HepG2 (cell line): Measurements from ENCODE around the gene CDK7. TPM values are rescaled to one million over a fixed set of nuclear protein-coding genes. Genes with fewer than 3 reads are reported as not detected.

Experiments used
- CAMTA2 ChIP-seq: sonication (generic); formaldehyde crosslinking; IDR thresholded peaks from 2 replicates; pipeline ENCODE4 v1.4.0; 2020; ENCODE audit warnings: mild to moderate bottlenecking, missing genetic modification reagents, borderline replicate concordance
- HDAC2 ChIP-seq: sonication (generic); formaldehyde crosslinking; IDR thresholded peaks from 2 replicates; pipeline ENCODE4 v1.4.0; 2020; ENCODE audit warnings: missing genetic modification reagents
- HOXD1 ChIP-seq: sonication (generic); formaldehyde crosslinking; IDR thresholded peaks from 2 replicates; pipeline ENCODE4 v1.5.0; 2020; ENCODE audit warnings: missing genetic modification reagents
- KAT2B ChIP-seq: fragments of 150-350 bp; IDR thresholded peaks from 2 replicates; pipeline ENCODE4 v1.6.1; 2014; ENCODE audit warnings: low read depth, low read length, borderline replicate concordance
- KLF9 ChIP-seq: IDR thresholded peaks from 2 replicates; pipeline ENCODE4 v1.6.1; 2016; ENCODE audit warnings: low read depth
- MAFK ChIP-seq, 2 experiments: IDR thresholded peaks in 1 of 2; conservative IDR thresholded peaks in 1 of 2; 2 replicates each; pipeline ENCODE4 v1.6.1; 2011; ENCODE audit warnings: improper control_type of control experiment in 2 of 2, low read length in 2 of 2
- MIXL1 ChIP-seq: IDR thresholded peaks from 2 replicates; pipeline ENCODE4 v1.6.1; 2016
- MXD4 ChIP-seq: IDR thresholded peaks from 2 replicates; pipeline ENCODE4 v1.6.1; 2016; ENCODE audit warnings: mild to moderate bottlenecking, missing biosample characterization, missing genetic modification reagents
- PCBP1 ChIP-seq: fragments of 200-400 bp; formaldehyde crosslinking; IDR thresholded peaks from 2 replicates; pipeline ENCODE4 v1.6.1; 2017; ENCODE audit warnings: mild to moderate bottlenecking, low read depth, low read length, borderline replicate concordance
- RAD51 ChIP-seq: fragments of 450-650 bp; IDR thresholded peaks from 2 replicates; pipeline ENCODE4 v1.6.1; 2016; ENCODE audit warnings: borderline replicate concordance
- SP4 ChIP-seq: sonication (generic); formaldehyde crosslinking; IDR thresholded peaks from 2 replicates; pipeline ENCODE4 v1.8.1; 2023; ENCODE audit warnings: mild to moderate bottlenecking, missing genetic modification reagents
- TARDBP ChIP-seq: sonication (generic); formaldehyde crosslinking; IDR thresholded peaks from 2 replicates; pipeline ENCODE4 v1.8.0; 2022; ENCODE audit warnings: mild to moderate bottlenecking, missing genetic modification reagents
- ZBTB42 ChIP-seq: sonication (generic); formaldehyde crosslinking; IDR thresholded peaks from 2 replicates; pipeline ENCODE4 v1.5.0; 2020; ENCODE audit warnings: mild to moderate bottlenecking, missing genetic modification reagents
- ZNF335 ChIP-seq: sonication (generic); formaldehyde crosslinking; IDR thresholded peaks from 2 replicates; pipeline ENCODE4 v1.4.0; 2020; ENCODE audit warnings: missing genetic modification reagents
- ZNF446 ChIP-seq: sonication (generic); formaldehyde crosslinking; IDR thresholded peaks from 2 replicates; pipeline ENCODE4 v1.5.0; 2020; ENCODE audit warnings: mild to moderate bottlenecking, missing genetic modification reagents
- ZNF496 ChIP-seq: sonication (generic); formaldehyde crosslinking; IDR thresholded peaks from 2 replicates; pipeline ENCODE4 v1.8.1; 2023; ENCODE audit warnings: mild to moderate bottlenecking, moderate library complexity, missing genetic modification reagents; ENCODE audit not compliant: insufficient replicate concordance
- ZNF530 ChIP-seq: sonication (generic); formaldehyde crosslinking; IDR thresholded peaks from 2 replicates; pipeline ENCODE4 v1.5.0; 2020; ENCODE audit warnings: low read depth, mild to moderate bottlenecking, missing genetic modification reagents
- polyA plus RNA-seq, 8 experiments: library from polyadenylated mRNA; depleted of rRNA in 3 of 8; stranded (reverse) in 7 of 8; unstranded in 1 of 8; fragments of >200 nt; fragmentation: Illumina TruSeq in 4 of 8; extraction: Trizol in 4 of 8; gene quantifications; 2 replicates each; pipeline versions ENCODE4 v1.2.1 to v1.2.3, GENCODE V29; 2011 to 2016; ENCODE audit warnings: low read depth in 4 of 8, missing spikeins in 1 of 8, mixed read lengths in 1 of 8; ENCODE audit not compliant: insufficient read depth in 1 of 8
- total RNA-seq, 5 experiments: library from RNA; depleted of rRNA; stranded (reverse); fragments of >200 nt; fragmentation: Illumina TruSeq; extraction: Trizol; gene quantifications; 2 replicates each; pipeline ENCODE4 v1.2.3, GENCODE V29; 2016; ENCODE audit warnings: low read depth in 1 of 5
- TF ChIP-seq, protein P1 (sequence below): sonication (generic); formaldehyde crosslinking; IDR thresholded peaks from 2 replicates; pipeline ENCODE4 v1.4.0; 2020; ENCODE audit warnings: missing genetic modification reagents
- TF ChIP-seq, protein P2 (sequence below), 2 experiments: IDR thresholded peaks; 2 replicates each; pipeline ENCODE4 v1.6.1; 2011 to 2012; ENCODE audit warnings: low read length in 2 of 2, borderline replicate concordance in 1 of 2, low read depth in 1 of 2, mild to moderate bottlenecking in 1 of 2, moderate library complexity in 1 of 2
- TF ChIP-seq, protein P3 (sequence below): sonication (generic); formaldehyde crosslinking; IDR thresholded peaks from 2 replicates; pipeline ENCODE4 v1.5.1; 2020; ENCODE audit warnings: missing genetic modification reagents, mild to moderate bottlenecking, borderline replicate concordance
- TF ChIP-seq, protein P4 (sequence below): sonication (generic); formaldehyde crosslinking; IDR thresholded peaks from 2 replicates; pipeline ENCODE4 v1.5.0; 2020; ENCODE audit warnings: mild to moderate bottlenecking, low read depth, missing genetic modification reagents, borderline replicate concordance
- TF ChIP-seq, protein P5 (sequence below): sonication (generic); formaldehyde crosslinking; conservative IDR thresholded peaks from 2 replicates; pipeline ENCODE4 v1.4.0; 2020; ENCODE audit warnings: missing genetic modification reagents

Gene CDK7
- total and polyA plus RNA-seq, 2 of the 13 experiments (the other 11 are each of a cell fraction or from before 2014, with no cell fraction given) = 41.2 to 54.9 TPM

DNA sequence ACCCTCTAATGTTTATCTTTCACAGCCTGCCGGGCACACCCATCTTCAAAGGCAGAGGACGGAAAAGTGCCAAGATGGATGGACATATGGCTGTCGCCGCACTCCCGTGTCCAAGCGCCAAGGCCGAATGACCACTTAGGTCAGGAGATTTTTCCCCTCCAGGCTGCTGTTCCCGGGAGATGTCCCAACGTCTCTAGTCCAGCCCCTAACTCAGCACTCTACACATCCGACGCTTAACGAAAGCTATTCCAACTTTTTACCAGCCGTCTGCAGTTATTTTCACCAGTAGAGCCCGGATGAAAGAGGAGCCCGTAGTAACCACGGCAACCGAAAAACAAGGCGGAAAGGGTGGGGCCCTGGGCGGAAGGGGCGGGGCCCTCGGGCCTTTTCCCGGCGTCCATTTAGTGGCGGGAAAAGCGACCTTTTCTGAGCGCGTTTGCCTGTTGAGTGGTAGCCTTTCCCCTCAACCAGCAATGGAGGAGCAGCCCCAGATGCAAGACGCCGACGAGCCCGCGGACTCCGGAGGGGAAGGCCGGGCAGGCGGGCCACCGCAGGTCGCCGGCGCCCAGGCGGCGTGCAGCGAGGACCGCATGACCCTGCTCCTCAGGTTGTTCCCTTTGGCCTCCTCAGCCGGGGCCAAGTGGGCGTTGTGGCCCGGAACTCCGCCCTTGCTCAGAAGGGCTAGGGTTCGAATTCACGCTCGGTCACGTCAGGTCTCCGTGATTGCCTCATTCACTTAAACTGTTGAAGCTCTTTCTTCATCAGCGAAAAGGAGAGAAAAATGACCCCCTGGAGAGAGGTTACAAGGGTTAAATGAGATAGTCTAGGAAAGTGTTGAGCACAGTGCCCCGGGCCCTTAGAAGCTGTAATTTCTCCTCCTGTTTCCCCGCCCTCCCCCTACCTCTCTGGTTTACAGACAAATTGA is 45.3 kb upstream of the CDK7 start, which contains the start of gene CENPH (continued):
- TF ChIP-seq KLF9 (CRISPR knock-in tag) (0 out of 2 replicates have a peak, but pooled peaks have one; percentile 49), MAFK (conservative IDR thresholded peaks at IDR 0.05 in 1 of 2, IDR thresholded peaks at IDR 0.05 in 1 of 2; ENCODE audit: low read length in 2 of 2) (no peak), ZNF496 (CRISPR knock-in tag) (no peak), ZBTB42 (CRISPR knock-in tag) (no peak), RAD51 (no peak), MXD4 (peak; percentile 85), KAT2B (no peak), SP4 (CRISPR knock-in tag) (peak; percentile 94), ZNF335 (CRISPR knock-in tag) (peak; percentile 74; the same call in 1 of the 2 replicates), PCBP1 (no peak), ZNF530 (no peak), HDAC2 (CRISPR knock-in tag) (peak; percentile 71), HOXD1 (no peak), TARDBP (CRISPR knock-in tag) (peak; percentile 84), MIXL1 (CRISPR knock-in tag) (0 out of 2 replicates have a peak, but pooled peaks have one; percentile 41), CAMTA2 (CRISPR knock-in tag) (no peak), ZNF446 (CRISPR knock-in tag) (no peak)
- TF ChIP-seq, protein P1, sequence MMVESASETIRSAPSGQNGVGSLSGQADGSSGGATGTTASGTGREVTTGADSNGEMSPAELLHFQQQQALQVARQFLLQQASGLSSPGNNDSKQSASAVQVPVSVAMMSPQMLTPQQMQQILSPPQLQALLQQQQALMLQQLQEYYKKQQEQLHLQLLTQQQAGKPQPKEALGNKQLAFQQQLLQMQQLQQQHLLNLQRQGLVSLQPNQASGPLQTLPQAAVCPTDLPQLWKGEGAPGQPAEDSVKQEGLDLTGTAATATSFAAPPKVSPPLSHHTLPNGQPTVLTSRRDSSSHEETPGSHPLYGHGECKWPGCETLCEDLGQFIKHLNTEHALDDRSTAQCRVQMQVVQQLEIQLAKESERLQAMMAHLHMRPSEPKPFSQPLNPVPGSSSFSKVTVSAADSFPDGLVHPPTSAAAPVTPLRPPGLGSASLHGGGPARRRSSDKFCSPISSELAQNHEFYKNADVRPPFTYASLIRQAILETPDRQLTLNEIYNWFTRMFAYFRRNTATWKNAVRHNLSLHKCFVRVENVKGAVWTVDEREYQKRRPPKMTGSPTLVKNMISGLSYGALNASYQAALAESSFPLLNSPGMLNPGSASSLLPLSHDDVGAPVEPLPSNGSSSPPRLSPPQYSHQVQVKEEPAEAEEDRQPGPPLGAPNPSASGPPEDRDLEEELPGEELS (CRISPR knock-in tag) = peak; percentile 59
- TF ChIP-seq, protein P2, sequence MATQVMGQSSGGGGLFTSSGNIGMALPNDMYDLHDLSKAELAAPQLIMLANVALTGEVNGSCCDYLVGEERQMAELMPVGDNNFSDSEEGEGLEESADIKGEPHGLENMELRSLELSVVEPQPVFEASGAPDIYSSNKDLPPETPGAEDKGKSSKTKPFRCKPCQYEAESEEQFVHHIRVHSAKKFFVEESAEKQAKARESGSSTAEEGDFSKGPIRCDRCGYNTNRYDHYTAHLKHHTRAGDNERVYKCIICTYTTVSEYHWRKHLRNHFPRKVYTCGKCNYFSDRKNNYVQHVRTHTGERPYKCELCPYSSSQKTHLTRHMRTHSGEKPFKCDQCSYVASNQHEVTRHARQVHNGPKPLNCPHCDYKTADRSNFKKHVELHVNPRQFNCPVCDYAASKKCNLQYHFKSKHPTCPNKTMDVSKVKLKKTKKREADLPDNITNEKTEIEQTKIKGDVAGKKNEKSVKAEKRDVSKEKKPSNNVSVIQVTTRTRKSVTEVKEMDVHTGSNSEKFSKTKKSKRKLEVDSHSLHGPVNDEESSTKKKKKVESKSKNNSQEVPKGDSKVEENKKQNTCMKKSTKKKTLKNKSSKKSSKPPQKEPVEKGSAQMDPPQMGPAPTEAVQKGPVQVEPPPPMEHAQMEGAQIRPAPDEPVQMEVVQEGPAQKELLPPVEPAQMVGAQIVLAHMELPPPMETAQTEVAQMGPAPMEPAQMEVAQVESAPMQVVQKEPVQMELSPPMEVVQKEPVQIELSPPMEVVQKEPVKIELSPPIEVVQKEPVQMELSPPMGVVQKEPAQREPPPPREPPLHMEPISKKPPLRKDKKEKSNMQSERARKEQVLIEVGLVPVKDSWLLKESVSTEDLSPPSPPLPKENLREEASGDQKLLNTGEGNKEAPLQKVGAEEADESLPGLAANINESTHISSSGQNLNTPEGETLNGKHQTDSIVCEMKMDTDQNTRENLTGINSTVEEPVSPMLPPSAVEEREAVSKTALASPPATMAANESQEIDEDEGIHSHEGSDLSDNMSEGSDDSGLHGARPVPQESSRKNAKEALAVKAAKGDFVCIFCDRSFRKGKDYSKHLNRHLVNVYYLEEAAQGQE (IDR thresholded peaks at IDR 0.05; ENCODE audit: borderline replicate concordance in 1 of 2, low read depth in 1 of 2, low read length in 2 of 2) = no peak
- TF ChIP-seq, protein P3, sequence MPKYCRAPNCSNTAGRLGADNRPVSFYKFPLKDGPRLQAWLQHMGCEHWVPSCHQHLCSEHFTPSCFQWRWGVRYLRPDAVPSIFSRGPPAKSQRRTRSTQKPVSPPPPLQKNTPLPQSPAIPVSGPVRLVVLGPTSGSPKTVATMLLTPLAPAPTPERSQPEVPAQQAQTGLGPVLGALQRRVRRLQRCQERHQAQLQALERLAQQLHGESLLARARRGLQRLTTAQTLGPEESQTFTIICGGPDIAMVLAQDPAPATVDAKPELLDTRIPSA (CRISPR knock-in tag) = peak; percentile 68; the same call in 1 of the 2 replicates
- TF ChIP-seq, protein P4, sequence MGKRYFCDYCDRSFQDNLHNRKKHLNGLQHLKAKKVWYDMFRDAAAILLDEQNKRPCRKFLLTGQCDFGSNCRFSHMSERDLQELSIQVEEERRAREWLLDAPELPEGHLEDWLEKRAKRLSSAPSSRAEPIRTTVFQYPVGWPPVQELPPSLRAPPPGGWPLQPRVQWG (CRISPR knock-in tag) = no peak
- TF ChIP-seq, protein P5, sequence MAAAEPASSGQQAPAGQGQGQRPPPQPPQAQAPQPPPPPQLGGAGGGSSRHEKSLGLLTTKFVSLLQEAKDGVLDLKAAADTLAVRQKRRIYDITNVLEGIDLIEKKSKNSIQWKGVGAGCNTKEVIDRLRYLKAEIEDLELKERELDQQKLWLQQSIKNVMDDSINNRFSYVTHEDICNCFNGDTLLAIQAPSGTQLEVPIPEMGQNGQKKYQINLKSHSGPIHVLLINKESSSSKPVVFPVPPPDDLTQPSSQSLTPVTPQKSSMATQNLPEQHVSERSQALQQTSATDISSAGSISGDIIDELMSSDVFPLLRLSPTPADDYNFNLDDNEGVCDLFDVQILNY (CRISPR knock-in tag) = peak; percentile 94
